ENCODE data around the gene TEX48.
A peak's percentile ranks its signal among the peaks of the same experiment; 100 is the strongest.

Gene TEX48

DNA sequence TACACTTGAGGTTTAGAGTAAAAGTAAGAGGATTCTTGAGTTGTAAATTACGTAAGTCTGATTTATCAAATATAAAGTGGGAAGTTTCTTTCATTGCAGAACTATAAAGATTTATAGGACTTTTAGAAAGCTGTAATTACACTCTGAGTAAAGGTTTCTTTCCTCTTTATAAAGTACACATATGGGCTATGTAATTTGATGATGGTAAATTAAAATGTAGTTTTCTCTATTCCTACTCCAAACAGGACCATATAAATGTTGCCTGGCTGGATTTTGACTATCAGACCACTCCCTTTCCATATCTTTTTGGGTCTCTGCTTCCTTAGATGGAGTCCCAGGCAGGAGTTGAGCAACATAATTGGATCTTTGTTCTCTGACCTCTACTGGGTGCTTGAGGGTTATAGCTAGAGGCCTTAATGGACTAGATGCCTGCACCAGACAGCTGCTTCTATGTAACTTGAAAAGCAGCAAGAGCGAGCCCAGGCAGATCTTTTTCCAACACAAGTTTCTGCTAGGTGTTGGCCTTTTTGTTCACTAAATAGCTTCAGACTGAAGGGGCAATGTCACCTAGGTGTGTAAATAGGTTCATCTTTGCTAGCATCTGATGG lies 11.4 kb upstream of the TEX48 start:
- DNase-seq: no peak

DNA sequence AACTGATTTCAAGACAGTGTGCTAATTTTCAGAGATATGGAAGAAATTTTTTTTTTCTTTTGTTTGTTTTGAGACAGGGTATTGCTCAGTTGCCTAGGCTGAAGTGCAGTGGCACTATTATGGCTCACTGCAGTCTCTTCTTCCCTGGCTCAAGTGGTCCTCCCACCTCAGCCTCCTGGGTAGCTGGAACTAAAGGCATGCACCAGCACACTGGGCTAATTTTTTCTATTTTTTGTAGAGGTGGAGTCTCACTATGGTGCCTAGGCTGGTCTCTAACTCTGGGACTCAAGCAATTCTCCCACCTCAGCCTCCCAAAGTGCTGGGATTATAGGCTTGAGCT lies 9.9 kb upstream of the TEX48 start:
- no peak for DNase-seq

DNA sequence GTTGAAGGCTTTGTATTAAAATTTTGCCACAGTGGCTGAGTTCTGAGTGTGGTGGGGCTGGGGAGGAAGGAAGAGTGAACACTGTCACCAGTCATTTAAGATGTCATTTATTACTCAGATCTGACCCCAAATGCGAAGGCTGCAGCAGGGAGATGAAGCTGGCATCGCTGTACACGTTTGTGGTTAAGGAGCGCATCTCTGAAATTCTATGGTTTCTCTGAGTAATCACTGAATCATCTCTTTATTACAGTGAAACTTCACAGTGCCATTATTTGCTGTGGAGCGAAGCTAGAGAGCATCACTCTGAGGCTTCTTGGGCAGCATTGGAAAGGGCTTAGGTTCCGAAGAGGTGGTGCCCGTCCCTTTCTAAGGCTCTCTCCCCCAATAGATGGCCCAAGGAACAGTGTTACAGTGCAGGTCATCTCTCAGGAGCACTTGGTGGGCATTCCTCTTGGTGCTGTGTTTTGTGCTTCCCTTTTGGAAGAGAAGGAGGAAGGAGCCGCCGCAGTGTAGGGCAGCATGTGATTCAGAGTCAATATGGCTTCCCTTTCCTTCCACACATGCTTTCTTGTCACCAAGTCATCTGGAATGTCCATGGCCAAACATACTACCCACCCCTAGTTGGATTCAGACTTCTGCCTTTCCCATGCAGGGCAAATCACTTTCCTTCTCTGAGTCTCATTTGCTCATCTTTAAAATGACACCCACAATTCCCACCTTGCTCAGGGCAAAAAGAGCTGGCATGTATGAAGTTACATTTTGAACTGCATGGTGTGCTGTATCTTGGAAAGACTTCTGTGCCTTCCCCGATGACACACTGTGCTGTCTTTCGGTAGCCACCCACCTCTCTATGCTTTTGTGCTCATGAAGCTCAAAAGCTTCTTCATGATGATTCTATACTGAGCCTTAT lies 9.3 kb upstream of the TEX48 start:
- no peak for DNase-seq

GRCh38 chr9:114690308-114690707 lies 8.3 kb upstream of the TEX48 start:
- DNase-seq: no peak

DNA sequence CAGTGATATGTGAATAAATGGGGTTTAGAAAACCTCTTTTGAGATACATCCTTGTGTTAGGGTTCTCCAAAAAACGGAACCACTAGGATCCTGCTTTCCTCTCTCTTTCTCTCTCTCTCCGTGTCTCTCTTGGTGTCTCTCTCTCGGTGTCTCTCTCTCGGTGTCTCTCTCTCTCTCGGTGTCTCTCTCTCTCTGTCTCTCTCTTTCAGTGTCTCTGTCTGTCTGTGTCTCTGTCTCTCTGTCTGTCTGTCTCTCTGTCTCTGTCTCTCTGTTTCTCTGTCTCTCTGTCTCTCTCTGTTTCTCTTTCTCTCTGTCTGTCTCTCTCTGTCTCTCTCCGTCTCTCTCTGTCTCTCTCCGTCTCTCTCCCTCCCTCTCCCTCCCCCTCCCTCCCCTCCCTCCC lies 7.8 kb upstream of the TEX48 start:
- no peak for DNase-seq

GRCh38 chr9:114688909-114689610 lies 7.1 kb upstream of the TEX48 start:
- DNase-seq: peak; percentile 16

DNA sequence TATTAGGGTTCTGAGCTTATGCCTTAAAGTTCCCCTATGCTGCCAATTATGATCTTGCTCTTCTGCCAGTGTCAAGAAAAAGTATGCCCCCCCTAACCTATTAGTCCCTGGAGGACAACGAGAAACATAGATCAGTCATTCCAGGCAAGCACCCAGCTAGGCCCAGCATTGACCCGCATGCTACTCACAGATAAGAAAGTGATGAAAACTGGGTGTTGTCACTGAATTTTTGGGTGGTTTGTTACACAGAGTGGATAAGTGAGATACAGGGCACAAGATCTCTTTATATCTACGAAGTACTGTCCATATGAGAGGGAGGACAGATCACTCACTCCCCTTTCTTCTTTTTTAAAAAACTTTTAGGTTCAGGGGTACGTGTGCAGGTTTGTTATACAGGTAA lies 6.4 kb upstream of the TEX48 start:
- DNase-seq: no peak

DNA sequence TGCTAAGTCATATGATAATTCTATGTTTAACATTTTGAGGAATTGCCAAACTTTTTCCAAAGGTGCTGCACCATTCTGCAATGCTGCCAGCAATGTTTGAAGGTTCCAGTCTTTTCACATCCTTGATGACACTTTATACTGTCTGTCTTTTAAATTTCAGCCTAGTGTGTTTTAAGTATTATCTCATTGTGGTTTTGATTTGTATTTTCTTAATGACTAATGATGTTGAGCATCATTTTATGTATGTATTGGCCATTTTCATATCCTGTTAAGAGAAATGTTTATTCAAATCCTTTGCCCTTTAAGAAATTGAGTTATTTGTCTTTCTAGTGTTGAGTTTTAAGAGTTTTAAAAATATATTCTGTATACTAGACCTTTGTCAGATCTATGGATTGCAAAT lies 5.0 kb upstream of the TEX48 start:
- no peak for DNase-seq

- DNase-seq: no peak
Measured at GRCh38 chr9:114685951-114686350, 4.0 kb upstream of the TEX48 start.

- no peak for DNase-seq
Measured at GRCh38 chr9:114684036-114684435, 2.0 kb upstream of the TEX48 start.

- no peak for DNase-seq
Measured at GRCh38 chr9:114682846-114683245, 854 bp upstream of the TEX48 start.

DNA sequence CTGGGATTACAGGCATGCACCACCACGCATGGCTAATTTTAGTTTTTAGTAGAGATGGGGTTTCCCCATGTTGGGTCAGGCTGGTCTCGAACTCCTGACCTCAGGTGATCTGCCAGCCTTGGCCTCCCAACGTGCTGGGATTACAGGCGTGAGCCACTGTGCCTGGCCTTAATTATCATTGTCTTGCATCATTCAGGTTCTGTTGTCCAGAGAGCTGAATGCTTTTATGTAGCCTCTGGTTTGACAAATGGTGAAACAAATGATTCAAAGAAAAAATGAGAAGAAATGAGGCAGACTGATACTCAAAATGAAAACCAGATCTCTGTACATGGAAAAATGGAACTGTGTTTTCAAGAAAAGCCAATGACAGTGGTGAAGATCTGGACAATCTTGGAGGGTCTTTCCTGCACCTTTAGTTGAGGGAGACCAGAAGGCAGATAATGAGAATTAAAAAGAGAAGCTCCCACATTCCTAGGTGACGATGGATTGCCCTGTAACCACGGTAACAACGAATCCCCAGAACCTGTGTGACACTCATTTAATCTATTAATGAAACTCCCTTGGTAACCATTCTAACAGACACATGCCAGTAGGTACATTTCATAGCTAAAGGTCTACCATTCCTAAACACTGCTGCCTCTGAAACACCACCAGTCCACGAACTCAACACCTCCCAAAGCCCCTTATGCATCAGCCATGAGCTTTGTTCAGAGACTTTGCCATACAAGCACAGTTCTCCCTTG lies 1.6 kb downstream of the TEX48 start:
- DNase-seq: no peak

- no peak for DNase-seq
Measured at GRCh38 chr9:114678795-114679194, 3.2 kb downstream of the TEX48 start.

DNA sequence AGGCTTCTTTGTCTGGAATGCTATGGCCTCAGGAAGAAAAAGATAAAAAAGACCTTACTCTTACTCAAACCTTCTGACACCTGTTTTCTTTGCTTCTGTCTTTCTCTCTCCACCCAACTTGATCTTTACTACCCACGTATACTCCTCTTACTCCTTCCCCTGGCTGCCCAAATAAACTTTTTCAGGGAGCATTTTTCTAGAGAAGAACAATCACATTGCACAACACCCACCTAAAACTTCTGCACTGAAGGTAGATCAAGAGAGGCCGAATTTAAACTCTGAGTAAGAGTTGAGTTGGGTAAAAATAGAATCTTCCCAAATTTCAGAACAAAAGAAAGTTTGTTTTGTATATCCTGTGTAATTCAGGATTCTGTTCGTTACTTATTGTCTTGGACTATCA lies 3.9 kb downstream of the TEX48 start:
- no peak for DNase-seq

DNA sequence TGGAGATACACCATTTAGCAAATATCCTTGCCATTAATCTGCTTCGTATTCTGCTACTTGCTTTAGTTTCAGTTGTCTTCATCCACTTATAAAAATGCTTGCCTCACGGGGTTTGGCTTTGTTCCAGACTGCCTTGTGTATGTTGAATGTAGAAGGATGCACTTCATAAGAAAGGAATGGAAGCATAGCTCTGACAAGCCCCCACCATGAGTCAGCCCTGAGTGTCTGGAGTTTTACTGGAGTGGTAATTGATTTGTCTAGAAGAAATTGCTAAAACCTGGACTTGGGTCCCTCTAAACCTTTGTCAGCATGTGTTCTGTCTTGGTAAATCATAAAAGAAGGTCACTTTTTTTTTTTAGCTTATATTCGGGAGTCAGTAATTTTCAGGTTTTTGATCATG lies 4.6 kb downstream of the TEX48 start:
- DNase-seq: peak; percentile 77

DNA sequence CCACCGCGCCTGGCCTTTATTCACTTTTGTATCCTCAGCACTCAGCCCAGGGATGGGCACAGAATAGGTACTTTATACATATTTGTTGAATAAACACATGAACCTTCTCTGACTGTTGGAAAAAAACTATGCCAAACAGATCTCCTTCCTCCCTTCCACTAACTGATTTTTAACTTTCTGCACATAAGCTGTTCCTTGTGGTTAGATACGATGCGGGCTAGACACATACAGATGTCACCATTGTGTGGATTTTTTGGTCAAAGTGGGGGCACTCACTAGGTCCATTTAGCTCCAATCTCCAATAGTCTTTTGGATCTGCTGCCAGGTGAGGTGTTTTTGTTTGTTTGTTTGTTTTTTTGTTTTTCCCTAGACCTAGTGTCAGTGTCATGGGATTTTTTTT lies 5.1 kb downstream of the TEX48 start:
- DNase-seq: no peak

- no peak for DNase-seq
Measured at GRCh38 chr9:114674798-114675540, 7.0 kb downstream of the TEX48 start.

DNA sequence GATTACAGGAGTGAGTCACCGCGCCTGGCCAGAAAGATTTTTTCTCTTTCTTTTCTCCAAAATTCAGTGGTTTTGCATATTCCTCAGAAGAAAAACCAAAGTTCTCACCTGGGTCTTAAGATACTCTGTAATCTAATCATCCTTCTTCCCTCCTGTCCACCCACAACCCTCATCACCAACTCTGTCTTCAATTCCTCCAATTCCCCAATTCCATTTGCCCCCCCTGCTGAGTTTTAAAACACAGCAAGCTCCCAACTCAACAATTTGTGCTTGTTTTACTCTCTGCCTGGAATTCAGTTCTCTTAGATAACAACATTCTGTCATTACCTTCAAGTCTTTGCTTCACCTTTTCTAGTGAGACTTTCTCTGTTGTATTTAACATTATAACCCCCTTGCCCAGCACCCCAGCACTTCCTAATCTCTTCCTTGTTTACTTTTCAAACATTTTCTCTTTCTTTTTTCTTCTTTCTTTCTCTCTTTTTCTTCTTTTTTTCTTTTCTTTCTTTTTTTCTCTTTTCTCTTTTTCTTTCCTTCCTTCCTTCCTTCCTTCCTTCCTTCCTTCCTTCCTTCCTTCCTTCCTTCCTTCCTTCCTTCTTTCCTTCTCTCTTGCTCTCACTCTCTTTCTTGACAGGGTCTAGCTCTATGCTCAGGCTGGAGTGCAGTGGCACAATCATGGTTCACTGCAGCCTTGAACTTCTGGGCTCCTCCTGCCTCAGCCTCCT lies 7.8 kb downstream of the TEX48 start:
- DNase-seq: no peak

- DNase-seq: no peak
Measured at GRCh38 chr9:114671605-114672004, 10.4 kb downstream of the TEX48 start.

- no peak for DNase-seq
Measured at GRCh38 chr9:114669961-114670360, 12.0 kb downstream of the TEX48 start.

GRCh38 chr9:114668146-114668545 lies 13.8 kb downstream of the TEX48 start:
- DNase-seq: no peak

DNA sequence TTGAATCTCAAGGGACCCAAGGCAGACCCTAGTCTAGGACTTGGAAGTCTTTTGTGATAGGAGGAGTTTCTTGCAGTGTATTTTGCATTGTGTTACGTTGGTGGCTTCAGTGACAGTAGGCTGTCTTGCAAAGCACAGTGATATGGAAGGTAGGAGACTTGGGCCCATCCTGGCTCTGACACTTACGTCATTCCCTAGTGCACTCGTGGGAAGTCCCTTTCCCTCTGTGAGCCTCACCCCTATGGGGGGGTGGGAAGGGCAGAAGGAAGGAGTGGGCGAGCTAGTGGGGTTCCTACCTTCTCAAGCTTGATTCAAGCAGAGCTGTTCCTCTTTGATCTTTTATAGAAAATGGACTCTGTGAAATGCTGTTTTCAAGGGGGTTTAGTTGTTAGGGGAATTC lies 15.1 kb downstream of the TEX48 start:
- DNase-seq: no peak

Measured in DMS153 (cell line).